MM.1S (cell line): ENCODE results near the gene WDR4.
A peak's percentile ranks its signal among the peaks of the same experiment; 100 is the strongest.

Source experiments
- DNase-seq: peaks from one replicate; pipeline ENCODE4 v3.0.0-alpha.2; 2015
- H2AFZ ChIP-seq: fragments of 300-600 bp; sonication (generic); 2 replicates; pipeline ENCODE4 v1.6.0; 2016; ENCODE audit warnings: antibody characterized with exemption, low read length
- H3F3A ChIP-seq: fragments of 300-600 bp; sonication (generic); 2 replicates; pipeline ENCODE4 v1.6.1; 2016; ENCODE audit warnings: mild to moderate bottlenecking, antibody characterized with exemption, low read length, moderate library complexity, mixed read lengths; ENCODE audit not compliant: insufficient read depth
- H3K27ac ChIP-seq: fragments of 300-600 bp; sonication (generic); 2 replicates; pipeline ENCODE4 v1.5.1; 2016; ENCODE audit warnings: mild to moderate bottlenecking, low read length
- H3K27me3 ChIP-seq: fragments of 300-600 bp; sonication (generic); replicated peaks from 2 replicates; pipeline ENCODE4 v1.6.0; 2016; ENCODE audit warnings: low read length; ENCODE audit not compliant: insufficient read depth
- H3K36me3 ChIP-seq: fragments of 300-600 bp; sonication (generic); replicated peaks from 2 replicates; pipeline ENCODE4 v1.6.1; 2016; ENCODE audit warnings: mild to moderate bottlenecking, low read length, mixed read lengths; ENCODE audit not compliant: insufficient read depth
- H3K4me1 ChIP-seq: fragments of 300-600 bp; sonication (generic); 2 replicates; pipeline ENCODE4 v1.6.1; 2016; ENCODE audit warnings: low read length, mixed read lengths
- H3K4me2 ChIP-seq: fragments of 300-600 bp; sonication (generic); 2 replicates; pipeline ENCODE4 v1.6.0; 2016; ENCODE audit warnings: low read depth, low read length
- H3K4me3 ChIP-seq: fragments of 300-600 bp; sonication (generic); 2 replicates; pipeline ENCODE4 v1.5.1; 2016; ENCODE audit warnings: low read length, mixed read lengths
- H3K79me2 ChIP-seq: fragments of 300-600 bp; sonication (generic); 2 replicates; pipeline ENCODE4 v1.6.1; 2016; ENCODE audit warnings: mixed run types, low read length, mixed read lengths
- H3K9ac ChIP-seq: fragments of 300-600 bp; sonication (generic); 2 replicates; pipeline ENCODE4 v1.6.1; 2016; ENCODE audit warnings: low read length, mixed read lengths
- H3K9me2 ChIP-seq: fragments of 300-600 bp; sonication (generic); replicated peaks from 2 replicates; pipeline ENCODE4 v1.6.1; 2016; ENCODE audit warnings: mild to moderate bottlenecking, low read length, mixed read lengths; ENCODE audit not compliant: insufficient read depth
- H3K9me3 ChIP-seq: fragments of 300-600 bp; sonication (generic); replicated peaks from 2 replicates; pipeline ENCODE4 v1.6.1; 2016; ENCODE audit warnings: mild to moderate bottlenecking, low read length, mixed read lengths; ENCODE audit not compliant: insufficient read depth
- H4K20me1 ChIP-seq: fragments of 300-600 bp; sonication (generic); 2 replicates; pipeline ENCODE4 v1.6.1; 2016; ENCODE audit warnings: mild to moderate bottlenecking, low read length, moderate library complexity, mixed read lengths; ENCODE audit not compliant: insufficient read depth
- CTCF ChIP-seq: fragments of 300-600 bp; sonication (generic); IDR thresholded peaks from 2 replicates; pipeline ENCODE4 v1.5.1; 2016; ENCODE audit warnings: antibody characterized with exemption, low read length, mixed read lengths
- EZH2 ChIP-seq: fragments of 300-600 bp; sonication (generic); optimal IDR thresholded peaks from 2 replicates; pipeline ENCODE3; 2017; ENCODE audit warnings: low read depth, mild to moderate bottlenecking, antibody characterized with exemption, low read length, mixed read lengths
- EZH2phosphoT487 ChIP-seq: fragments of 300-600 bp; sonication (generic); IDR thresholded peaks from 2 replicates; pipeline ENCODE4 v1.6.1; 2018; ENCODE audit warnings: antibody characterized with exemption, low read length

WDR4 gene

GRCh38 chr21:42850866-42851391 lies 28.4 kb downstream of the WDR4 start:
- Histone ChIP-seq H3K9me3 (no peaks in the 10 kb centered on the region), H3K79me2 (peaks cover 89% of the 10 kb centered on the region), H3K9ac (no peak overlapping the region), H3K9me2 (no peaks in the 10 kb centered on the region), H2AFZ (no peak overlapping the region), H3K36me3 (peaks cover 64% of the 10 kb centered on the region), H3K4me1 (no peaks in the 10 kb centered on the region), H3F3A (0 out of 2 replicates have a peak, but pooled peaks cover 3% of the 10 kb centered on the region), H3K4me3 (no peak overlapping the region), H3K27ac (no peak overlapping the region), H3K27me3 (no peaks in the 10 kb centered on the region), H3K4me2 (no peak overlapping the region), H4K20me1 (peaks cover 19% of the 10 kb centered on the region)
- DNase-seq: no peak
- no peak for TF ChIP-seq EZH2phosphoT487
- no peak for TF ChIP-seq EZH2
- TF ChIP-seq CTCF: peak; percentile 35

GRCh38 chr21:42850463-42850862 lies 28.9 kb downstream of the WDR4 start:
- Histone ChIP-seq H2AFZ (no peak overlapping the region), H4K20me1 (peaks cover 19% of the 10 kb centered on the region), H3K4me3 (no peak overlapping the region), H3K4me1 (no peaks in the 10 kb centered on the region), H3K9me3 (no peaks in the 10 kb centered on the region), H3K27ac (no peak overlapping the region), H3K36me3 (peaks cover 59% of the 10 kb centered on the region), H3K27me3 (no peaks in the 10 kb centered on the region), H3K9ac (no peak overlapping the region), H3K4me2 (no peak overlapping the region), H3F3A (0 out of 2 replicates have a peak, but pooled peaks cover 3% of the 10 kb centered on the region), H3K9me2 (no peaks in the 10 kb centered on the region), H3K79me2 (peaks cover 89% of the 10 kb centered on the region)
- no peak for DNase-seq
- TF ChIP-seq EZH2 (no peak), EZH2phosphoT487 (no peak), CTCF (no peak)

GRCh38 chr21:42849759-42850412 lies 29.5 kb downstream of the WDR4 start:
- Histone ChIP-seq H3K4me1 (no peaks in the 10 kb centered on the region), H3K27ac (no peak overlapping the region), H3K9me2 (no peaks in the 10 kb centered on the region), H3K27me3 (no peaks in the 10 kb centered on the region), H3K4me2 (no peak overlapping the region), H3K9me3 (no peaks in the 10 kb centered on the region), H3K9ac (no peak overlapping the region), H3F3A (0 out of 2 replicates have a peak, but pooled peaks cover 3% of the 10 kb centered on the region), H2AFZ (no peak overlapping the region), H3K4me3 (no peak overlapping the region), H3K36me3 (peaks cover 54% of the 10 kb centered on the region), H4K20me1 (peaks cover 24% of the 10 kb centered on the region), H3K79me2 (peaks cover 89% of the 10 kb centered on the region)
- TF ChIP-seq EZH2phosphoT487 (no peak), CTCF (no peak), EZH2 (no peak)
- no peak for DNase-seq
